K562 (cell line): ENCODE results near the gene KANK4. TPM values are rescaled to one million over a fixed set of nuclear protein-coding genes. Genes with fewer than 3 reads are reported as not detected.

Experiments
- ATAC-seq: fragments of 200-7000 bp; cut with Tn5 transposase; 3 replicates; pipeline ENCODE4 v1.9.1; 2020; ENCODE audit warnings: moderate library complexity
- BruUV-seq: library from RNA; stranded (reverse); fragments of 400-500 nt; replicated peaks from 2 replicates; lab custom pipeline; 2021; lab: Mats Ljungman, UMichigan
- CTCF ChIA-PET: fragments of 300-600 bp; formaldehyde crosslinking; extraction: SDS; loops from one replicate; lab custom pipeline; 2021; ENCODE audit warnings: low intra/inter-chr PET ratio; lab: Yijun Ruan, JAX
- POLR2A ChIA-PET: fragments of 300-600, 350-650 bp; sonication (Branson Sonifier 250); formaldehyde crosslinking; extraction: SDS; loops from one replicate; lab custom pipeline; 2021; ENCODE audit warnings: antibody characterized with exemption, inconsistent platforms; lab: Yijun Ruan, JAX
- DNase-seq, 4 experiments: peaks; one replicate each; pipeline versions ENCODE4 v3.0.0 to v3.0.0-alpha.2; 2011 to 2018; ENCODE audit warnings: low spot score in 3 of 4, mixed read lengths in 3 of 4; ENCODE audit errors: extremely low read depth in 1 of 4
- FAIRE-seq: peaks from 2 replicates; lab custom pipeline; 2011; peaks lifted over from hg19 to GRCh38; lab: Jason Lieb, UNC
- H2AFZ ChIP-seq: 2 replicates; pipeline ENCODE4 v1.6.0; 2011; ENCODE audit warnings: low read depth, low read length, control low read depth, inconsistent platforms
- H3K27ac ChIP-seq: fragments of 200-600 bp; 3 replicates; pipeline ENCODE4 v1.8.0; 2011; ENCODE audit warnings: low read depth, mild to moderate bottlenecking, control low read depth, inconsistent platforms, low read length, moderate library complexity, mixed read lengths; ENCODE audit errors: extremely low read depth
- H3K27me3 ChIP-seq, 2 experiments: fragments of 300-600 bp in 1 of 2; 2 replicates in 1 of 2; 3 replicates in 1 of 2; pipeline versions ENCODE4 v1.6.0 to v1.8.0; 2011; ENCODE audit warnings: inconsistent platforms in 2 of 2, low read length in 2 of 2, mild to moderate bottlenecking in 1 of 2, mixed read lengths in 1 of 2, moderate library complexity in 1 of 2; ENCODE audit not compliant: control insufficient read depth in 2 of 2, insufficient read depth in 2 of 2
- H3K36me3 ChIP-seq: fragments of 300-600 bp; 3 replicates; pipeline ENCODE4 v1.8.0; 2011; ENCODE audit warnings: mild to moderate bottlenecking, low read length, inconsistent platforms; ENCODE audit not compliant: control insufficient read depth, insufficient read depth
- H3K4me1 ChIP-seq, 2 experiments: fragments of 200-600 bp in 1 of 2; replicated peaks in 1 of 2; 2 replicates in 1 of 2; 3 replicates in 1 of 2; pipeline versions ENCODE4 v1.5.1 to v1.8.0; 2011; ENCODE audit warnings: inconsistent platforms in 2 of 2, low read length in 2 of 2, mild to moderate bottlenecking in 1 of 2, mixed read lengths in 1 of 2, moderate library complexity in 1 of 2; ENCODE audit not compliant: control insufficient read depth in 2 of 2, insufficient read depth in 2 of 2
- H3K4me2 ChIP-seq: 2 replicates; pipeline ENCODE4 v1.6.1; 2011; ENCODE audit warnings: low read length, control low read depth, inconsistent platforms, mixed read lengths; ENCODE audit not compliant: insufficient read depth
- H3K4me3 ChIP-seq: fragments of 200-600 bp; sonication (generic), shearing (Covaris generic); 2 replicates; pipeline ENCODE4 v1.5.1; 2016; ENCODE audit warnings: control low read depth, inconsistent platforms
- H3K79me2 ChIP-seq: fragments of 200-600 bp; 3 replicates; pipeline ENCODE4 v1.8.0; 2011; ENCODE audit warnings: low read length, inconsistent platforms; ENCODE audit not compliant: control insufficient read depth, insufficient read depth
- H3K9ac ChIP-seq, 2 experiments: 2 replicates each; pipeline versions ENCODE4 v1.6.0 to v1.6.1; 2011; ENCODE audit warnings: low read depth in 2 of 2, low read length in 2 of 2, control low read depth in 1 of 2, inconsistent platforms in 1 of 2, mild to moderate bottlenecking in 1 of 2, mixed read lengths in 1 of 2; ENCODE audit not compliant: insufficient read depth in 1 of 2
- H3K9me1 ChIP-seq: one replicate; pipeline ENCODE4 v1.6.0; 2011; ENCODE audit warnings: inconsistent platforms, mild to moderate bottlenecking, low read length, moderate library complexity; ENCODE audit not compliant: control insufficient read depth, insufficient read depth
- H3K9me3 ChIP-seq: replicated peaks from 2 replicates; pipeline ENCODE4 v1.5.1; 2011; ENCODE audit warnings: low read depth, low read length, inconsistent platforms; ENCODE audit not compliant: control insufficient read depth, insufficient read depth
- H4K20me1 ChIP-seq: replicated peaks from 2 replicates; pipeline ENCODE4 v1.6.1; 2011; ENCODE audit warnings: low read length, inconsistent platforms, mixed read lengths; ENCODE audit not compliant: control insufficient read depth, insufficient read depth
- CBX2 ChIP-seq: fragments of 200-600 bp; sonication (generic); IDR thresholded peaks from one replicate; pipeline ENCODE4 v1.6.1; 2012; ENCODE audit warnings: mild to moderate bottlenecking, low read length, inconsistent platforms; ENCODE audit not compliant: insufficient read depth, poor library complexity, severe bottlenecking
- CEBPG ChIP-seq, 3 experiments: fragments of 200-800 bp in 1 of 3; sonication (Bioruptor generic) in 1 of 3; sonication (generic) in 1 of 3; formaldehyde crosslinking in 1 of 3; IDR thresholded peaks in 2 of 3; conservative IDR thresholded peaks in 1 of 3; 2 replicates each; pipeline versions ENCODE4 v1.6.1 to v1.8.0; 2016 to 2022; ENCODE audit warnings: missing compliant biosample characterization in 2 of 3, missing genetic modification characterization in 2 of 3, mild to moderate bottlenecking in 1 of 3, missing genetic modification reagents in 1 of 3
- CXXC5 ChIP-seq: fragments of 250-450 bp; sonication (Bioruptor Pico); IDR thresholded peaks from 2 replicates; pipeline ENCODE4 v1.8.0; 2022; ENCODE audit warnings: inconsistent platforms, mild to moderate bottlenecking, moderate library complexity
- ERF ChIP-seq: fragments of 450-650 bp; formaldehyde crosslinking; IDR thresholded peaks from 2 replicates; pipeline ENCODE4 v1.4.0; 2020; ENCODE audit warnings: mild to moderate bottlenecking, mixed read lengths
- EZH2 ChIP-seq: IDR thresholded peaks from 2 replicates; pipeline ENCODE4 v1.6.1; 2012; ENCODE audit warnings: low read depth, mild to moderate bottlenecking, inconsistent platforms, low read length, borderline replicate concordance
- GATA2 ChIP-seq: sonication (generic); formaldehyde crosslinking; IDR thresholded peaks from 2 replicates; pipeline ENCODE4 v1.4.0; 2020; ENCODE audit warnings: mild to moderate bottlenecking, missing genetic modification reagents
- KAT8 ChIP-seq: fragments of 450-650 bp; IDR thresholded peaks from 2 replicates; pipeline ENCODE4 v1.6.1; 2016; ENCODE audit warnings: low read depth, mild to moderate bottlenecking
- MAFG ChIP-seq: fragments of 450-650 bp; conservative IDR thresholded peaks from 2 replicates; pipeline ENCODE4 v1.6.1; 2016; ENCODE audit warnings: missing genetic modification characterization, missing compliant biosample characterization
- MYC ChIP-seq, 2 experiments: fragments of 250-450 bp in 1 of 2; sonication (Bioruptor Pico) in 1 of 2; IDR thresholded peaks; 2 replicates each; pipeline versions ENCODE4 v1.5.1 to v1.6.1; 2012 to 2021; ENCODE audit warnings: low read depth in 2 of 2, borderline replicate concordance in 1 of 2, improper control_type of control experiment in 1 of 2, low read length in 1 of 2, mild to moderate bottlenecking in 1 of 2, moderate library complexity in 1 of 2
- NFXL1 ChIP-seq: fragments of 450-650 bp; formaldehyde crosslinking; IDR thresholded peaks from 2 replicates; pipeline ENCODE4 v1.4.0; 2021; ENCODE audit warnings: mild to moderate bottlenecking
- SLC30A9 ChIP-seq: fragments of 250-450 bp; sonication (Bioruptor Pico); IDR thresholded peaks from 2 replicates; pipeline ENCODE4 v1.8.0; 2022; ENCODE audit warnings: mild to moderate bottlenecking, moderate library complexity
- SMARCA5 ChIP-seq: fragments of 450-650 bp; IDR thresholded peaks from 2 replicates; pipeline ENCODE4 v1.6.1; 2016
- YBX1 ChIP-seq: fragments of 450-650 bp; IDR thresholded peaks from 2 replicates; pipeline ENCODE4 v1.7.1; 2016; ENCODE audit warnings: mild to moderate bottlenecking
- ZNF431 ChIP-seq: sonication (generic); formaldehyde crosslinking; IDR thresholded peaks from 2 replicates; pipeline ENCODE4 v1.8.0; 2022; ENCODE audit warnings: mild to moderate bottlenecking, missing genetic modification reagents
- WGBS: fragments of 100-300 bp; shearing (Covaris generic); methylation state at CpG from one replicate; pipeline ENCODE4 v1.1.6; 2016; ENCODE audit warnings: low coverage, mixed read lengths; ENCODE audit not compliant: insufficient coverage; ENCODE audit errors: missing lambda C conversion rate; 5-methylcytosine and 5-hydroxymethylcytosine counted together
- in situ Hi-C: fragments of 300-500 bp; cut with MboI; formaldehyde crosslinking; loops from 4 replicates; pipeline ENCODE4 v1.15.0; 2018; ENCODE audit warnings: inconsistent platforms, mixed read lengths
- intact Hi-C: fragments of 100-400 bp; cut with micrococcal nuclease; formaldehyde crosslinking; loops from 2 replicates; pipeline ENCODE4 v1.14.2; 2022
- polyA plus RNA-seq, 8 experiments: library from polyadenylated mRNA; depleted of rRNA in 4 of 8; stranded (reverse) in 5 of 8; unstranded in 3 of 8; fragments of >200 nt; fragmentation: Nextera tagmentation in 2 of 8; fragmentation: Illumina TruSeq in 1 of 8; extraction: Ambion mirVana in 2 of 8; extraction: Trizol in 1 of 8; gene quantifications; 2 replicates each; pipeline versions ENCODE4 v1.2.1 to v1.2.3, GENCODE V29; 2011 to 2014; ENCODE audit warnings: inconsistent platforms in 1 of 8, missing spikeins in 1 of 8
- total RNA-seq, 7 experiments: library from RNA; depleted of rRNA in 6 of 7; stranded (reverse); fragments of >200 nt in 6 of 7; fragmentation: Illumina TruSeq in 2 of 7; extraction: Trizol in 2 of 7; gene quantifications; 2 replicates each; pipeline versions ENCODE4 v1.2.1 to v1.2.3, GENCODE V29; 2011 to 2021; ENCODE audit warnings: low replicate concordance in 1 of 7
- TF ChIP-seq, protein P1 (sequence below): sonication (generic); formaldehyde crosslinking; IDR thresholded peaks from 2 replicates; pipeline ENCODE4 v1.8.0; 2022; ENCODE audit warnings: mild to moderate bottlenecking, missing genetic modification reagents, borderline replicate concordance
- TF ChIP-seq, protein P2 (sequence below): sonication (generic); formaldehyde crosslinking; IDR thresholded peaks from 2 replicates; pipeline ENCODE4 v1.8.1; 2023; ENCODE audit warnings: mild to moderate bottlenecking, missing genetic modification reagents
- TF ChIP-seq, protein P3 (sequence below): sonication (generic); formaldehyde crosslinking; IDR thresholded peaks from 2 replicates; pipeline ENCODE4 v1.8.1; 2022; ENCODE audit warnings: missing genetic modification reagents

The KANK4 gene
- total and polyA plus RNA-seq, 9 of the 15 experiments (the other 6 are each of a cell fraction or from before 2014, with no cell fraction given) = not detected

DNA sequence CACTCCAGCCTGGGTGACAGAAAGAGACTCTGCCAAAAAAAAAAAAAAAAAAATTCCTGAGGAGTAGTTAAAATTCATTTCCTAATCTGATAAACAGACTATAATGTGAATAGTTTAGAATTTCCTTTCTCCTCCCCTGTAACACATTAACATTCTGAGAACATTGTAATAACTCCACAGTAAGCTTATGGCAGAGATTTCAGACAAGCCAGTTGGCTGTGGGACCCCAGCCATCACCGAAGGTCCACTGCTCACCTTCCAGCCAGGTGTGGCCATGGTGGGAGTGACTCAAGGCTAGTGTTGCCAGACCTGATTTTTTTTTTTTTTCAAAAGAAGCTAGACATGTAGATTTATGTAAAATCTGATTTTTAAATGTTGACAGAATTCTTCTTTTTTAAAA is 11.8 kb downstream of the KANK4 start:
- H3K27ac ChIP-seq = no peak overlapping the region
- POLR2A ChIA-PET = interaction anchor here (1.7 kb wide), 1 partner anchor 9 kb away, joined by 4 read pairs; no protein-coding TSS in a partner anchor
- H3K9me3 ChIP-seq = no peaks in the 10 kb centered on the region
- ATAC-seq (no peak), FAIRE-seq (no peak), DNase-seq (no peak)
- H3K9me1 ChIP-seq = no peaks in the 10 kb centered on the region
- H3K4me1 ChIP-seq = no peaks in the 10 kb centered on the region
- CTCF ChIA-PET = no interaction called here
- TF ChIP-seq MAFG (tag) (no peak), EZH2 (no peak), SMARCA5 (no peak), GATA2 (no peak), ERF (no peak), CBX2 (no peak), ZNF431 (CRISPR knock-in tag) (no peak), KAT8 (no peak), MYC (IDR thresholded peaks at IDR 0.05; ENCODE audit: low read depth, low read length) (no peak), MYC (CRISPR knock-in tag; IDR thresholded peaks at IDR 0.05; ENCODE audit: borderline replicate concordance, low read depth) (no peak), YBX1 (no peak), SLC30A9 (CRISPR knock-in tag) (no peak), CEBPG (CRISPR knock-in tag; IDR thresholded peaks at IDR 0.05) (no peak), CEBPG (tag; conservative IDR thresholded peaks at IDR 0.05 in 1 of 2, IDR thresholded peaks at IDR 0.05 in 1 of 2) (no peak), NFXL1 (CRISPR knock-in tag) (no peak), CXXC5 (CRISPR knock-in tag) (no peak)
- TF ChIP-seq, protein P1, sequence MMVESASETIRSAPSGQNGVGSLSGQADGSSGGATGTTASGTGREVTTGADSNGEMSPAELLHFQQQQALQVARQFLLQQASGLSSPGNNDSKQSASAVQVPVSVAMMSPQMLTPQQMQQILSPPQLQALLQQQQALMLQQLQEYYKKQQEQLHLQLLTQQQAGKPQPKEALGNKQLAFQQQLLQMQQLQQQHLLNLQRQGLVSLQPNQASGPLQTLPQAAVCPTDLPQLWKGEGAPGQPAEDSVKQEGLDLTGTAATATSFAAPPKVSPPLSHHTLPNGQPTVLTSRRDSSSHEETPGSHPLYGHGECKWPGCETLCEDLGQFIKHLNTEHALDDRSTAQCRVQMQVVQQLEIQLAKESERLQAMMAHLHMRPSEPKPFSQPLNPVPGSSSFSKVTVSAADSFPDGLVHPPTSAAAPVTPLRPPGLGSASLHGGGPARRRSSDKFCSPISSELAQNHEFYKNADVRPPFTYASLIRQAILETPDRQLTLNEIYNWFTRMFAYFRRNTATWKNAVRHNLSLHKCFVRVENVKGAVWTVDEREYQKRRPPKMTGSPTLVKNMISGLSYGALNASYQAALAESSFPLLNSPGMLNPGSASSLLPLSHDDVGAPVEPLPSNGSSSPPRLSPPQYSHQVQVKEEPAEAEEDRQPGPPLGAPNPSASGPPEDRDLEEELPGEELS = no peak
- TF ChIP-seq, protein P2, sequence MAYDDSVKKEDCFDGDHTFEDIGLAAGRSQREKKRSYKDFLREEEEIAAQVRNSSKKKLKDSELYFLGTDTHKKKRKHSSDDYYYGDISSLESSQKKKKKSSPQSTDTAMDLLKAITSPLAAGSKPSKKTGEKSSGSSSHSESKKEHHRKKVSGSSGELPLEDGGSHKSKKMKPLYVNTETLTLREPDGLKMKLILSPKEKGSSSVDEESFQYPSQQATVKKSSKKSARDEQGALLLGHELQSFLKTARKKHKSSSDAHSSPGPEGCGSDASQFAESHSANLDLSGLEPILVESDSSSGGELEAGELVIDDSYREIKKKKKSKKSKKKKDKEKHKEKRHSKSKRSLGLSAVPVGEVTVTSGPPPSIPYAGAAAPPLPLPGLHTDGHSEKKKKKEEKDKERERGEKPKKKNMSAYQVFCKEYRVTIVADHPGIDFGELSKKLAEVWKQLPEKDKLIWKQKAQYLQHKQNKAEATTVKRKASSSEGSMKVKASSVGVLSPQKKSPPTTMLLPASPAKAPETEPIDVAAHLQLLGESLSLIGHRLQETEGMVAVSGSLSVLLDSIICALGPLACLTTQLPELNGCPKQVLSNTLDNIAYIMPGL (CRISPR knock-in tag) = no peak
- TF ChIP-seq, protein P3, sequence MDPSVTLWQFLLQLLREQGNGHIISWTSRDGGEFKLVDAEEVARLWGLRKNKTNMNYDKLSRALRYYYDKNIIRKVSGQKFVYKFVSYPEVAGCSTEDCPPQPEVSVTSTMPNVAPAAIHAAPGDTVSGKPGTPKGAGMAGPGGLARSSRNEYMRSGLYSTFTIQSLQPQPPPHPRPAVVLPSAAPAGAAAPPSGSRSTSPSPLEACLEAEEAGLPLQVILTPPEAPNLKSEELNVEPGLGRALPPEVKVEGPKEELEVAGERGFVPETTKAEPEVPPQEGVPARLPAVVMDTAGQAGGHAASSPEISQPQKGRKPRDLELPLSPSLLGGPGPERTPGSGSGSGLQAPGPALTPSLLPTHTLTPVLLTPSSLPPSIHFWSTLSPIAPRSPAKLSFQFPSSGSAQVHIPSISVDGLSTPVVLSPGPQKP (CRISPR knock-in tag) = no peak
- intact Hi-C loops (no loop called here), in situ Hi-C loops (no loop called here)
- 0% methylated on average over 1 of the region's 1 CpG for WGBS
- BruUV-seq = no TSS peak
- H3K79me2 ChIP-seq = no peaks in the 10 kb centered on the region
- H3K9ac ChIP-seq = no peak overlapping the region
- H2AFZ ChIP-seq = no peak overlapping the region
- no peaks in the 10 kb centered on the region for H4K20me1 ChIP-seq
- no peak overlapping the region for H3K4me3 ChIP-seq
- peaks cover 0 to 24% of the 10 kb centered on the region in 2 experiments; a peak in 3 of 5 replicates for H3K27me3 ChIP-seq
- no peaks in the 10 kb centered on the region for H3K36me3 ChIP-seq
- H3K4me2 ChIP-seq = no peak overlapping the region
